A549 (cell line): Measurements from ENCODE around the gene EVC.

Experiments
- EP300 ChIP-seq, 2 experiments: fragments of >200 bp; sonication (Bioruptor Twin); formaldehyde crosslinking; IDR thresholded peaks; 2 replicates in 1 of 2; 3 replicates in 1 of 2; pipeline ENCODE4 v1.6.1; 2016 to 2017
- MAZ ChIP-seq: fragments of 150-350 bp; IDR thresholded peaks from 2 replicates; pipeline ENCODE4 v1.6.1; 2014; ENCODE audit warnings: antibody characterized with exemption, low read depth, low read length, borderline replicate concordance
- POLR2A ChIP-seq: IDR thresholded peaks from 2 replicates; pipeline ENCODE4 v1.6.1; 2012; ENCODE audit warnings: mild to moderate bottlenecking, low read length
- RCOR1 ChIP-seq: fragments of 150-350 bp; IDR thresholded peaks from 2 replicates; pipeline ENCODE4 v1.6.1; 2014; ENCODE audit warnings: antibody characterized with exemption, low read length, low read depth
- TF ChIP-seq, protein P1 (sequence below): fragments of >200 bp; sonication (Bioruptor Twin); formaldehyde crosslinking; IDR thresholded peaks from 3 replicates; pipeline ENCODE4 v1.5.1; 2016
- TF ChIP-seq, protein P2 (sequence below): fragments of 150-350 bp; IDR thresholded peaks from 2 replicates; pipeline ENCODE4 v1.6.1; 2014; ENCODE audit warnings: low read depth, mild to moderate bottlenecking, low read length

DNA sequence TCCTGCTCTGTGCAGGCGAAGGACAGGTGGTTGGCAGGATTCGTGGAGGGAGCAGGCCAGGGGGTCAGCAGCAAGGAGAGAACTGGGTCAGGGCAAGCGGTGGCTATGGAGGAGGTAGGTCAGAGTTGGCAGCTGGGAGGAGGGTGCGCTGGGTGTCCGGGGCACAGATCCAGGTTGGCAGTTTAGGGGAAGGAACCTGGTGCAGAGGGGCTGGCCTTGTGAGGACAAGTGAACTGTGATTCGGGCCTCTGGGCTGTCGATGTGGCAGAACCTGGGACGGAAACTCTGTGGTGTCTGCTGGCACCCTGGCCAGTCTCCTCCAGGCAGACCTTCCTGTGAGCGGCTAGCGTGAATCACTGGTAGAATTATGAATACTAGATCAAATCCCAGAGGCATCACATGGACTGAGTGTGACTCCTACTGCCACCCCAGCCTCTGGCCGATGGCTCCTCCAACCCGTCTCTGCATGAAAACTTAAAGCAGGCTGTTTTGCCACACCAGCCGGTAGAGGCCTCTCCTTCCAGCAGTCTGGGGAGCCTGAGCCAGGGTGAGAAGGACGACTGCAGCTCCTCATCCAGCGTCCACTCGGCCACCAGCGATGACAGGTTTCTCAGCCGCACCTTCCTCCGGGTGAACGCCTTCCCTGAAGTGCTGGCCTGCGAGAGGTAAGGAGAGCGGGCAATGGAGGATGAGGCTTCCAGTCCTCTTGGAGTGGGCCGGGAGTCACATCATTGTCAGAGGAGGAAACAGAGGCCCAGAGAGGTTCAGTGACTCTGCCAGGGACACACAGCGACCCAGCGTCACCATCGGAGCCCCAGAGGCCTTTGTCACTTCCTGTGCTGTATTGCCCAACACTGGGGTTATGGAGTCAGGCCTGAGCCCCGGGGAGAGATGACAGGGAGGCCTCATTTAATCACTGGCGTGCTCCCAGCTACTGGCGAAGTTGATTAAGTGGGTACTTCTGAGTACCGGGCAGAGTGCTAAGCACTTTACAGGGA lies 20.3 kb downstream of the EVC start:
- no peak for TF ChIP-seq RCOR1
- no peak for TF ChIP-seq EP300 (IDR thresholded peaks at IDR 0.05)
- no peak for TF ChIP-seq POLR2A
- TF ChIP-seq, protein P1, sequence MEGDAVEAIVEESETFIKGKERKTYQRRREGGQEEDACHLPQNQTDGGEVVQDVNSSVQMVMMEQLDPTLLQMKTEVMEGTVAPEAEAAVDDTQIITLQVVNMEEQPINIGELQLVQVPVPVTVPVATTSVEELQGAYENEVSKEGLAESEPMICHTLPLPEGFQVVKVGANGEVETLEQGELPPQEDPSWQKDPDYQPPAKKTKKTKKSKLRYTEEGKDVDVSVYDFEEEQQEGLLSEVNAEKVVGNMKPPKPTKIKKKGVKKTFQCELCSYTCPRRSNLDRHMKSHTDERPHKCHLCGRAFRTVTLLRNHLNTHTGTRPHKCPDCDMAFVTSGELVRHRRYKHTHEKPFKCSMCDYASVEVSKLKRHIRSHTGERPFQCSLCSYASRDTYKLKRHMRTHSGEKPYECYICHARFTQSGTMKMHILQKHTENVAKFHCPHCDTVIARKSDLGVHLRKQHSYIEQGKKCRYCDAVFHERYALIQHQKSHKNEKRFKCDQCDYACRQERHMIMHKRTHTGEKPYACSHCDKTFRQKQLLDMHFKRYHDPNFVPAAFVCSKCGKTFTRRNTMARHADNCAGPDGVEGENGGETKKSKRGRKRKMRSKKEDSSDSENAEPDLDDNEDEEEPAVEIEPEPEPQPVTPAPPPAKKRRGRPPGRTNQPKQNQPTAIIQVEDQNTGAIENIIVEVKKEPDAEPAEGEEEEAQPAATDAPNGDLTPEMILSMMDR, result no peak
- TF ChIP-seq MAZ, result no peak
- TF ChIP-seq, protein P2, sequence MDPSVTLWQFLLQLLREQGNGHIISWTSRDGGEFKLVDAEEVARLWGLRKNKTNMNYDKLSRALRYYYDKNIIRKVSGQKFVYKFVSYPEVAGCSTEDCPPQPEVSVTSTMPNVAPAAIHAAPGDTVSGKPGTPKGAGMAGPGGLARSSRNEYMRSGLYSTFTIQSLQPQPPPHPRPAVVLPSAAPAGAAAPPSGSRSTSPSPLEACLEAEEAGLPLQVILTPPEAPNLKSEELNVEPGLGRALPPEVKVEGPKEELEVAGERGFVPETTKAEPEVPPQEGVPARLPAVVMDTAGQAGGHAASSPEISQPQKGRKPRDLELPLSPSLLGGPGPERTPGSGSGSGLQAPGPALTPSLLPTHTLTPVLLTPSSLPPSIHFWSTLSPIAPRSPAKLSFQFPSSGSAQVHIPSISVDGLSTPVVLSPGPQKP, result no peak
